ENCODE measurements around the gene TCF4. TPM values are rescaled to one million over a fixed set of nuclear protein-coding genes. Genes with fewer than 3 reads are reported as not detected.

TCF4 gene
- total and polyA plus RNA-seq, 4 donors, result 4.3 to 15.3 (median 11.5) TPM

GRCh38 chr18:55503167-55503820 lies 84.7 kb downstream of the TCF4 start:
- Histone ChIP-seq H3K9ac (ENCODE audit: low read depth in 1 of 2, low read length in 2 of 2) (no peak overlapping the region), H3K9me3 (ENCODE audit: control insufficient read depth in 4 of 4, low read length in 3 of 4) (no peaks in the 10 kb centered on the region), H3K4me1 (ENCODE audit: control insufficient read depth in 4 of 4, insufficient read depth in 4 of 4, low read length in 3 of 4) (no peaks in the 10 kb centered on the region), H3K36me3 (ENCODE audit: control insufficient read depth in 4 of 4, insufficient read depth in 3 of 4, low read depth in 1 of 4, low read length in 3 of 4) (no peaks in the 10 kb centered on the region), H3K4me3 (ENCODE audit: low read depth in 1 of 3, low read length in 3 of 3) (no peak overlapping the region), H3K27me3 (ENCODE audit: control insufficient read depth in 4 of 4, insufficient read depth in 4 of 4, low read length in 3 of 4) (no peaks in the 10 kb centered on the region), H3K27ac (ENCODE audit: low read depth in 1 of 2, low read length in 2 of 2) (no peak overlapping the region)
- no peak for DNase-seq (ENCODE audit: low spot score)
- TF ChIP-seq MAX (IDR thresholded peaks at IDR 0.05), result no peak
- no peak for TF ChIP-seq FOXA2 (IDR thresholded peaks at IDR 0.05)
- TF ChIP-seq HNF4G (IDR thresholded peaks at IDR 0.05), result no peak
- no peak for TF ChIP-seq JUND (IDR thresholded peaks at IDR 0.05)
- TF ChIP-seq FOXA1 (IDR thresholded peaks at IDR 0.05), result no peak
- TF ChIP-seq ATF3 (IDR thresholded peaks at IDR 0.05), result no peak
- TF ChIP-seq HNF4A (conservative IDR thresholded peaks at IDR 0.05), result no peak
- no peak for TF ChIP-seq NR2F2 (IDR thresholded peaks at IDR 0.05)
- no peak for TF ChIP-seq SP1 (IDR thresholded peaks at IDR 0.05)
- TF ChIP-seq ZBTB33 (IDR thresholded peaks at IDR 0.05), result no peak
- no peak for TF ChIP-seq CTCF (IDR thresholded peaks at IDR 0.05; ENCODE audit: low read depth, low read length, missing input control)
- TF ChIP-seq REST (IDR thresholded peaks at IDR 0.05), result no peak
- TF ChIP-seq RAD21 (IDR thresholded peaks at IDR 0.05), result no peak
- no peak for TF ChIP-seq EGR1 (IDR thresholded peaks at IDR 0.05; ENCODE audit: low read depth in 2 of 2)
- 87% methylated on average over 7 of the region's 7 CpGs for WGBS
